ENCODE data around the gene MARCHF10. TPM values are rescaled to one million over a fixed set of nuclear protein-coding genes. Genes with fewer than 3 reads are reported as not detected.

Gene MARCHF10
- total and polyA plus RNA-seq, 7 donors = 0.09 to 2.1 (median 0.71) TPM; not detected in 2

DNA sequence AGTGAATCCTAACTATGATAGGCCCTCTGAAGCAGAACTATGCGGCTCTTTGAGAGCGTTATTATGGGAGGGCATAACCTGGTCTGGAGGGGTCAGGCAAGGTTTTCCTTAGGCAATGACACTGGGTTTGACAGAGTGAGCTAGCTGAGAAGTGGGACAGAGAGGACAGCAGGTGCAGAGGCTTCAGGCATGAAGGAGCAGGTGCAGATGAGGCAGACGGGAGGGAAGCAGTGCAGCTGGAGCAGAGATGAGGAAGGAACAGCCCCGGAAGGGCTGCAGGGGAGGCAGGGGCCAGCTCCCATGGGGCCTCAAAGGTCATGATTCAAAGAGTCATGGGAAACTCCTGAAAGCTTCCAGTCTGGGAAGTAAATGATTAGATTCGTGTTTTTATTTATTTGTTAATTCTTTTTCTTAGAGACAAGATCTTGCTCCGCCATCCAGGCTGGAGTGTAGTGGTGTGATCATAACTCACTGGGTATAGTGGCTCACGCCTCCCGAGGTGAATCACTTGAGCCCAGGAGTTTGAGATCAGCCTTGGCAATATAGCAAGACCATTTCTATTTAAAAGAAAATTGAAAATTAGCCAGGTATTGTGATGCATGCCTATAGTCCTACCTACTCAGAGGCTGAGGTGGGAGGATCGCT is 5.4 kb downstream of the MARCHF10 start:
- H3K27me3 ChIP-seq = peaks cover 0 to 31% (median 8%) of the 10 kb centered on the region in 3 donors
- 61 to 65% methylated on average over 9 of the region's 9 CpGs for WGBS, 2 donors

GRCh38 chr17:62801553-62802114 is 6.5 kb downstream of the MARCHF10 start:
- Histone ChIP-seq H3K4me3 (no peak overlapping the region), H3K9me3 (no peaks in the 10 kb centered on the region), H3K4me1 (no peaks in the 10 kb centered on the region), H3K36me3 (no peaks in the 10 kb centered on the region), H3K27ac (no peak overlapping the region), H3K27me3 (peaks cover 0 to 20% (median 0%) of the 10 kb centered on the region in 3 donors)
- no peak for DNase-seq
- TF ChIP-seq POLR2AphosphoS5 (IDR thresholded peaks at IDR 0.05) (no peak), POLR2A (IDR thresholded peaks at IDR 0.05) (no peak), EP300 (IDR thresholded peaks at IDR 0.05) (no peak), CTCF (IDR thresholded peaks at IDR 0.05) (no peak)
- 88 to 92% methylated on average over 7 of the region's 7 CpGs for WGBS, 2 donors
- intact Hi-C loops (cut with DNase I) = no loop called here

More for the DNA sequence above, 5.4 kb downstream of the MARCHF10 start:
- no peaks in the 10 kb centered on the region for H3K9me3 ChIP-seq
- intact Hi-C loops (cut with DNase I) = no loop called here
- DNase-seq = no peak
- H3K4me3 ChIP-seq = no peak overlapping the region
- peaks cover 0 to 1% (median under 1%) of the 10 kb centered on the region in 4 donors for H3K4me1 ChIP-seq
- H3K27ac ChIP-seq = no peak overlapping the region
- H3K36me3 ChIP-seq = no peaks in the 10 kb centered on the region
- TF ChIP-seq POLR2A (IDR thresholded peaks at IDR 0.05) = no peak

DNA sequence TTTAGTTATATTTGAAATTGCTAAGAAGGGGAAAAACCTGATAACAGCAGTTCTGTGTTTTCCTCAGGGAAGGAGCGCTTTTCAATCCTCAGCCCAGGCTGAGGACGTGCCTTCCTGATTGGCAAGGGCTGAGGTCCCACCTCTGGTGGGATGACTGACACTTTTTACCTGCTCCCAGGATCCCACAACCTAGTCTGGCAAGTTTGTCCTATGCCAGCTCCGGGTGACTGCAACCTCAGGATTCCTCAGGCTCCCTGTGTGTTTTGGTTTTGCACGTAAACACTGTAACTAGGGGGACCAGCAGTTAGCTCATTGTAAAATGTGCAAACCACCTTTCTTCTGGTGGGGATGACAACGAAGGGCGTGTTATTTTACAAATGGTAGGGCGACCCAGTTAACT is 7.5 kb downstream of the MARCHF10 start:
- no peak overlapping the region for H3K4me3 ChIP-seq
- H3K36me3 ChIP-seq = no peaks in the 10 kb centered on the region
- H3K4me1 ChIP-seq = no peaks in the 10 kb centered on the region
- no peak for TF ChIP-seq POLR2AphosphoS5 (IDR thresholded peaks at IDR 0.05)
- no peak for TF ChIP-seq EP300 (IDR thresholded peaks at IDR 0.05)
- TF ChIP-seq CTCF (IDR thresholded peaks at IDR 0.05) = no peak
- intact Hi-C loops (cut with DNase I) = no loop called here
- 14 to 58% methylated on average over 7 of the region's 7 CpGs for WGBS, 2 donors
- peaks cover 0 to 15% (median 0%) of the 10 kb centered on the region in 3 donors for H3K27me3 ChIP-seq
- H3K9me3 ChIP-seq = no peaks in the 10 kb centered on the region
- DNase-seq = no peak
- H3K27ac ChIP-seq = no peak overlapping the region

- no peak overlapping the region for H3K4me3 ChIP-seq
- H3K36me3 ChIP-seq = no peaks in the 10 kb centered on the region
- no peaks in the 10 kb centered on the region for H3K27me3 ChIP-seq
- TF ChIP-seq POLR2AphosphoS5 (IDR thresholded peaks at IDR 0.05) = no peak
- no peak for TF ChIP-seq CTCF (IDR thresholded peaks at IDR 0.05)
- TF ChIP-seq EP300 (IDR thresholded peaks at IDR 0.05) = no peak
- TF ChIP-seq POLR2A (IDR thresholded peaks at IDR 0.05) = no peak
- intact Hi-C loops (cut with DNase I) = no loop called here
- no peaks in the 10 kb centered on the region for H3K9me3 ChIP-seq
- no peaks in the 10 kb centered on the region for H3K4me1 ChIP-seq
- no peak overlapping the region for H3K27ac ChIP-seq
- DNase-seq = no peak
Measured at GRCh38 chr17:62797959-62798358, 10.2 kb downstream of the MARCHF10 start.

- TF ChIP-seq CTCF (IDR thresholded peaks at IDR 0.05) (no peak), EP300 (IDR thresholded peaks at IDR 0.05) (no peak), POLR2AphosphoS5 (IDR thresholded peaks at IDR 0.05) (no peak), POLR2A (IDR thresholded peaks at IDR 0.05) (no peak)
- no peaks in the 10 kb centered on the region for H3K36me3 ChIP-seq
- no peak for DNase-seq
- no peaks in the 10 kb centered on the region for H3K4me1 ChIP-seq
- 88 to 90% methylated on average over 1 of the region's 1 CpG for WGBS, 2 donors
- H3K4me3 ChIP-seq = no peak overlapping the region
- no peaks in the 10 kb centered on the region for H3K27me3 ChIP-seq
- no peak overlapping the region for H3K27ac ChIP-seq
- intact Hi-C loops (cut with DNase I) = no loop called here
- no peaks in the 10 kb centered on the region for H3K9me3 ChIP-seq
Measured at GRCh38 chr17:62796291-62796690, 11.8 kb downstream of the MARCHF10 start.
